ENCODE results near the gene AVEN. TPM values are rescaled to one million over a fixed set of nuclear protein-coding genes. Genes with fewer than 3 reads are reported as not detected.

The AVEN gene
- total and polyA plus RNA-seq, 2 of the 8 experiments (the other 6 are each of a cell fraction or from before 2014, with no cell fraction given), result 5.5 to 17.0 TPM

GRCh38 chr15:33956397-33956796 is 82.6 kb downstream of the AVEN start:
- CTCF ChIA-PET (ENCODE audit: partially characterized antibody), result no interaction called here
- Histone ChIP-seq H3K9me3 (ENCODE audit: insufficient read depth in 2 of 2, low read depth in 1 of 2, low read length in 1 of 2) (no peaks in the 10 kb centered on the region), H4K91ac (replicated peaks; ENCODE audit: insufficient read length, low read length) (no peak overlapping the region), H2BK12ac (ENCODE audit: low read depth, low read length) (no peak overlapping the region), H3K4ac (replicated peaks; ENCODE audit: insufficient read length, low read depth, low read length) (no peak overlapping the region), H3K18ac (ENCODE audit: extremely low read depth, low read length) (no peak overlapping the region), H2BK20ac (ENCODE audit: low read length) (no peak overlapping the region), H4K20me1 (replicated peaks in 1 of 2; ENCODE audit: control insufficient read depth in 1 of 2, insufficient read depth in 2 of 2, low read length in 2 of 2) (no peaks in the 10 kb centered on the region), H3K4me3 (ENCODE audit: extremely low read depth in 1 of 4, insufficient read depth in 2 of 4, low read depth in 3 of 4, low read length in 4 of 4) (no peak overlapping the region), H3K79me1 (ENCODE audit: low read depth, low read length) (no peaks in the 10 kb centered on the region), H2BK15ac (ENCODE audit: low read length) (no peak overlapping the region), H2AFZ (ENCODE audit: low read length) (no peak overlapping the region), H3K36me3 (ENCODE audit: control insufficient read depth in 2 of 4, insufficient read depth in 4 of 4, low read length in 3 of 4) (no peaks in the 10 kb centered on the region), H2BK5ac (ENCODE audit: low read depth, low read length) (no peak overlapping the region), H3K4me1 (replicated peaks in 1 of 4; ENCODE audit: control insufficient read depth in 3 of 4, insufficient read depth in 4 of 4, low read length in 3 of 4) (no peaks in the 10 kb centered on the region), H3K4me2 (ENCODE audit: insufficient read depth in 1 of 2, low read depth in 2 of 2, low read length in 2 of 2) (no peak overlapping the region), H3K14ac (ENCODE audit: insufficient read length) (no peak overlapping the region), H3K79me2 (ENCODE audit: control insufficient read depth in 1 of 2, insufficient read depth in 2 of 2, low read length in 2 of 2) (no peaks in the 10 kb centered on the region), H3K27me3 (replicated peaks in 1 of 4; ENCODE audit: control insufficient read depth in 3 of 4, extremely low read depth in 1 of 4, insufficient read depth in 3 of 4, low read length in 3 of 4) (no peaks in the 10 kb centered on the region), H4K5ac (ENCODE audit: insufficient read length, low read depth, low read length) (no peak overlapping the region), H3K23me2 (ENCODE audit: low read depth, low read length) (no peaks in the 10 kb centered on the region), H3K9ac (replicated peaks in 1 of 4; ENCODE audit: extremely low read depth in 1 of 4, low read depth in 3 of 4, low read length in 3 of 4) (no peak overlapping the region), H3K56ac (replicated peaks; ENCODE audit: insufficient read length, low read depth, low read length) (no peak overlapping the region), H2AK5ac (ENCODE audit: low read depth, low read length) (no peak overlapping the region), H3K27ac (ENCODE audit: low read depth, low read length) (no peak overlapping the region), H2BK120ac (replicated peaks; ENCODE audit: low read depth, low read length) (no peak overlapping the region), H3K23ac (ENCODE audit: insufficient read length) (no peak overlapping the region), H4K8ac (ENCODE audit: extremely low read depth, insufficient read depth, low read length) (no peak overlapping the region)
- 89% methylated on average over 1 of the region's 1 CpG; no CpG with 5 or more reads in 1 of the 2 experiments for WGBS, 2 experiments (ENCODE audit: extremely low coverage in 1 of 2, insufficient coverage in 1 of 2, insufficient read length in 1 of 2, insufficient replicate concordance in 2 of 2, low coverage in 1 of 2, low lambda C conversion rate in 2 of 2, missing lambda C conversion rate in 1 of 2)
- DNase-seq (ENCODE audit: low read depth in 1 of 2, low spot score in 2 of 2) (no peak), FAIRE-seq (no peak)
- POLR2A ChIA-PET (ENCODE audit: partially characterized antibody), result no interaction called here
- TF ChIP-seq CREB1 (IDR thresholded peaks at IDR 0.05) (no peak), CTBP2 (IDR thresholded peaks at IDR 0.05; ENCODE audit: borderline replicate concordance, insufficient read depth, insufficient read length, low read length) (no peak), NANOG (IDR thresholded peaks at IDR 0.05; ENCODE audit: insufficient read depth, low read depth, low read length, poor library complexity, severe bottlenecking) (no peak), POU5F1 (IDR thresholded peaks at IDR 0.05; ENCODE audit: low read depth, low read length) (no peak), KDM1A (IDR thresholded peaks at IDR 0.05; ENCODE audit: borderline replicate concordance, low read length) (no peak), EZH2 (IDR thresholded peaks at IDR 0.05; ENCODE audit: low read depth, low read length, severe bottlenecking) (no peak), SAP30 (IDR thresholded peaks at IDR 0.05; ENCODE audit: insufficient read depth, insufficient replicate concordance, low read length) (no peak), POLR2AphosphoS5 (IDR thresholded peaks at IDR 0.05; ENCODE audit: low read depth, low read length) (no peak), BACH1 (IDR thresholded peaks at IDR 0.05; ENCODE audit: low read length) (no peak)

All from H1 (cell line).